H1 (cell line): ENCODE data around the gene SFRP2. TPM values are rescaled to one million over a fixed set of nuclear protein-coding genes. Genes with fewer than 3 reads are reported as not detected.
A peak's percentile ranks its signal among the peaks of the same experiment; 100 is the strongest.

Source experiments
- CTCF ChIA-PET: fragments of 300-600 bp; sonication (Branson Sonifier 250); formaldehyde crosslinking; loops from one replicate; lab custom pipeline; 2021; ENCODE audit not compliant: partially characterized antibody; lab: Charles Lee
- POLR2A ChIA-PET: fragments of 300-600 bp; sonication (Branson Sonifier 250); formaldehyde crosslinking; loops from one replicate; lab custom pipeline; 2021; ENCODE audit warnings: inconsistent platforms; ENCODE audit not compliant: partially characterized antibody; lab: Charles Lee
- DNase-seq, 2 experiments: peaks; one replicate each; pipeline versions ENCODE4 v3.0.0 to v3.0.0-alpha.2; 2010 to 2022; ENCODE audit warnings: low spot score in 2 of 2, low read depth in 1 of 2, mixed read lengths in 1 of 2
- FAIRE-seq: peaks from 2 replicates; lab custom pipeline; 2011; peaks lifted over from hg19 to GRCh38; lab: Jason Lieb, UNC
- H2AFZ ChIP-seq: 2 replicates; pipeline ENCODE4 v1.8.1; 2012; ENCODE audit warnings: low read length, inconsistent platforms
- H2AK5ac ChIP-seq: 2 replicates; pipeline ENCODE4 v1.6.1; 2013; ENCODE audit warnings: low read depth, low read length
- H2BK120ac ChIP-seq: replicated peaks from 2 replicates; pipeline ENCODE3; 2013; ENCODE audit warnings: low read depth, low read length, inconsistent platforms
- H2BK12ac ChIP-seq: 2 replicates; pipeline ENCODE4 v1.6.1; 2013; ENCODE audit warnings: low read depth, low read length
- H2BK15ac ChIP-seq: 2 replicates; pipeline ENCODE4 v1.6.1; 2013; ENCODE audit warnings: low read length
- H2BK20ac ChIP-seq: 2 replicates; pipeline ENCODE4 v1.6.1; 2013; ENCODE audit warnings: low read length
- H2BK5ac ChIP-seq: 2 replicates; pipeline ENCODE4 v1.6.1; 2013; ENCODE audit warnings: low read depth, low read length
- H3K14ac ChIP-seq: 2 replicates; pipeline ENCODE4 v1.6.1; 2013; ENCODE audit warnings: inconsistent platforms; ENCODE audit not compliant: insufficient read length
- H3K18ac ChIP-seq: 2 replicates; pipeline ENCODE4 v1.6.1; 2013; ENCODE audit warnings: low read length; ENCODE audit errors: extremely low read depth
- H3K23ac ChIP-seq: 2 replicates; pipeline ENCODE4 v1.6.1; 2013; ENCODE audit warnings: inconsistent platforms; ENCODE audit not compliant: insufficient read length
- H3K23me2 ChIP-seq: 2 replicates; pipeline ENCODE4 v1.6.1; 2013; ENCODE audit warnings: low read depth, low read length
- H3K27ac ChIP-seq: 2 replicates; pipeline ENCODE4 v1.6.1; 2011; ENCODE audit warnings: low read depth, low read length, inconsistent platforms
- H3K27me3 ChIP-seq, 4 experiments: replicated peaks in 1 of 4; 1 replicate in 1 of 4; 2 replicates in 3 of 4; pipeline versions ENCODE4 v1.6.1 to v1.8.1; 2011 to 2013; ENCODE audit warnings: low read length in 3 of 4, mild to moderate bottlenecking in 3 of 4, inconsistent platforms in 2 of 4, mixed read lengths in 2 of 4, moderate library complexity in 1 of 4; ENCODE audit not compliant: control insufficient read depth in 3 of 4, insufficient read depth in 3 of 4; ENCODE audit errors: extremely low read depth in 1 of 4
- H3K36me3 ChIP-seq, 4 experiments: 2 replicates each; pipeline versions ENCODE4 v1.6.1 to v1.8.1; 2011 to 2013; ENCODE audit warnings: mild to moderate bottlenecking in 4 of 4, low read length in 3 of 4, moderate library complexity in 2 of 4, control low read depth in 1 of 4, inconsistent platforms in 1 of 4; ENCODE audit not compliant: insufficient read depth in 4 of 4, control insufficient read depth in 2 of 4
- H3K4ac ChIP-seq: replicated peaks from 2 replicates; pipeline ENCODE3; 2013; ENCODE audit warnings: low read length, low read depth, mixed read lengths, inconsistent platforms; ENCODE audit not compliant: insufficient read length
- H3K4me1 ChIP-seq, 4 experiments: replicated peaks in 1 of 4; 1 replicate in 1 of 4; 2 replicates in 3 of 4; pipeline versions ENCODE4 v1.6.1 to v1.8.1; 2011 to 2013; ENCODE audit warnings: low read length in 3 of 4, inconsistent platforms in 2 of 4, mixed read lengths in 1 of 4; ENCODE audit not compliant: insufficient read depth in 4 of 4, control insufficient read depth in 3 of 4
- H3K4me2 ChIP-seq, 2 experiments: 2 replicates each; pipeline versions ENCODE4 v1.6.1 to v1.8.1; 2011 to 2013; ENCODE audit warnings: low read depth in 2 of 2, low read length in 2 of 2, control low read depth in 1 of 2, inconsistent platforms in 1 of 2, mild to moderate bottlenecking in 1 of 2; ENCODE audit not compliant: insufficient read depth in 1 of 2
- H3K4me3 ChIP-seq, 4 experiments: fragments of 200-600, 300-600 bp in 1 of 4; sonication (generic), shearing (Covaris generic), sonication (Bioruptor Twin) in 1 of 4; 2 replicates each; pipeline versions ENCODE4 v1.5.1 to v1.8.1; 2011 to 2016; ENCODE audit warnings: low read length in 4 of 4, low read depth in 3 of 4, control low read depth in 2 of 4, inconsistent platforms in 2 of 4, mild to moderate bottlenecking in 2 of 4, mixed read lengths in 1 of 4, moderate library complexity in 1 of 4; ENCODE audit not compliant: insufficient read depth in 2 of 4; ENCODE audit errors: extremely low read depth in 1 of 4
- H3K56ac ChIP-seq: replicated peaks from 2 replicates; pipeline ENCODE3; 2013; ENCODE audit warnings: low read depth, mild to moderate bottlenecking, mixed read lengths, low read length, inconsistent platforms; ENCODE audit not compliant: insufficient read length
- H3K79me1 ChIP-seq: 2 replicates; pipeline ENCODE4 v1.6.1; 2013; ENCODE audit warnings: low read depth, low read length, control low read depth
- H3K79me2 ChIP-seq, 2 experiments: 2 replicates each; pipeline versions ENCODE4 v1.6.1 to v1.8.1; 2012 to 2013; ENCODE audit warnings: low read length in 2 of 2, mild to moderate bottlenecking in 2 of 2, inconsistent platforms in 1 of 2; ENCODE audit not compliant: insufficient read depth in 2 of 2, control insufficient read depth in 1 of 2
- H3K9ac ChIP-seq, 4 experiments: replicated peaks in 1 of 4; 1 replicate in 1 of 4; 2 replicates in 3 of 4; pipeline versions ENCODE4 v1.6.1 to v1.8.1; 2011 to 2013; ENCODE audit warnings: low read depth in 3 of 4, low read length in 3 of 4, control low read depth in 2 of 4, mild to moderate bottlenecking in 2 of 4, moderate library complexity in 2 of 4, inconsistent platforms in 1 of 4; ENCODE audit errors: extremely low read depth in 1 of 4
- H3K9me3 ChIP-seq, 2 experiments: 2 replicates each; pipeline versions ENCODE4 v1.6.1 to v1.8.1; 2012 to 2013; ENCODE audit warnings: mild to moderate bottlenecking in 2 of 2, moderate library complexity in 2 of 2, control low read depth in 1 of 2, inconsistent platforms in 1 of 2, low read depth in 1 of 2, low read length in 1 of 2, mixed read lengths in 1 of 2; ENCODE audit not compliant: insufficient read depth in 2 of 2
- H4K20me1 ChIP-seq, 2 experiments: replicated peaks in 1 of 2; 2 replicates each; pipeline versions ENCODE3 to v1.8.1; 2011 to 2013; ENCODE audit warnings: inconsistent platforms in 2 of 2, low read length in 2 of 2, mild to moderate bottlenecking in 1 of 2; ENCODE audit not compliant: insufficient read depth in 2 of 2, control insufficient read depth in 1 of 2
- H4K5ac ChIP-seq: 2 replicates; pipeline ENCODE4 v1.6.1; 2013; ENCODE audit warnings: low read length, low read depth, mixed read lengths, inconsistent platforms; ENCODE audit not compliant: insufficient read length
- H4K8ac ChIP-seq: 2 replicates; pipeline ENCODE4 v1.8.0; 2013; ENCODE audit warnings: mild to moderate bottlenecking, moderate library complexity, low read length, inconsistent platforms; ENCODE audit not compliant: insufficient read depth; ENCODE audit errors: extremely low read depth
- H4K91ac ChIP-seq: replicated peaks from 2 replicates; pipeline ENCODE3; 2013; ENCODE audit warnings: low read length, mixed read lengths, inconsistent platforms; ENCODE audit not compliant: insufficient read length
- BACH1 ChIP-seq: IDR thresholded peaks from 2 replicates; pipeline ENCODE4 v1.6.1; 2012; ENCODE audit warnings: low read length, improper control_type of control experiment
- CHD2 ChIP-seq: IDR thresholded peaks from 2 replicates; pipeline ENCODE4 v1.6.1; 2012; ENCODE audit warnings: low read length, improper control_type of control experiment
- CTBP2 ChIP-seq: IDR thresholded peaks from 2 replicates; pipeline ENCODE4 v1.7.0; 2011; ENCODE audit warnings: borderline replicate concordance, mild to moderate bottlenecking, moderate library complexity, mixed read lengths, low read length; ENCODE audit not compliant: insufficient read depth, insufficient read length
- HDAC6 ChIP-seq: IDR thresholded peaks from one replicate; pipeline ENCODE4 v1.7.1; 2012; ENCODE audit warnings: low read depth, mild to moderate bottlenecking, inconsistent platforms, low read length, moderate library complexity
- KDM1A ChIP-seq: fragments of 200-600, 300-600 bp; sonication (generic); IDR thresholded peaks from 2 replicates; pipeline ENCODE4 v1.7.1; 2016; ENCODE audit warnings: mild to moderate bottlenecking, low read length, borderline replicate concordance
- MAFK ChIP-seq: IDR thresholded peaks from 2 replicates; pipeline ENCODE4 v1.6.1; 2012; ENCODE audit warnings: low read depth, mild to moderate bottlenecking, improper control_type of control experiment, low read length
- MAX ChIP-seq: IDR thresholded peaks from 2 replicates; pipeline ENCODE4 v1.6.1; 2012; ENCODE audit warnings: inconsistent platforms
- POLR2AphosphoS5 ChIP-seq: IDR thresholded peaks from 2 replicates; pipeline ENCODE4 v1.6.1; 2011; ENCODE audit warnings: low read depth, low read length
- TAF1 ChIP-seq: IDR thresholded peaks from 2 replicates; pipeline ENCODE4 v1.6.1; 2011; ENCODE audit warnings: mild to moderate bottlenecking, low read depth, low read length
- WGBS, 2 experiments: shearing (Covaris generic) in 1 of 2; methylation state at CpG; one replicate each; pipeline versions ENCODE4 v1.1.6 to v1.1.7; 2013 to 2015; ENCODE audit warnings: low lambda C conversion rate in 2 of 2, mixed read lengths in 2 of 2, inconsistent platforms in 1 of 2, low coverage in 1 of 2, missing lambda C conversion rate in 1 of 2; ENCODE audit not compliant: insufficient replicate concordance in 2 of 2, insufficient coverage in 1 of 2, insufficient read length in 1 of 2; ENCODE audit errors: extremely low coverage in 1 of 2, missing lambda C conversion rate in 1 of 2; 5-methylcytosine and 5-hydroxymethylcytosine counted together
- polyA plus RNA-seq, 7 experiments: library from polyadenylated mRNA; depleted of rRNA in 3 of 7; stranded (reverse) in 5 of 7; unstranded in 2 of 7; fragments of >200 nt in 5 of 7; fragments of 200-250 nt in 2 of 7; gene quantifications; 1 replicate in 5 of 7; 2 replicates in 1 of 7; 4 replicates in 1 of 7; pipeline versions ENCODE4 v1.2.1 to v1.2.3, GENCODE V29; 2011 to 2013; ENCODE audit warnings: missing spikeins in 2 of 7, mixed read lengths in 2 of 7
- total RNA-seq: library from RNA; stranded (reverse); fragmentation: NEBNext Ultra II Directional; extraction: Animal tissue kit (Norgen Biotek cat#: 25700); gene quantifications from 2 replicates; pipeline ENCODE4 v1.2.1, GENCODE V29; 2021

SFRP2 gene
- total and polyA plus RNA-seq, 2 of the 8 experiments (the other 6 are each of a cell fraction or from before 2014, with no cell fraction given) = 108 to 342 TPM

- no peak overlapping the region for H3K23ac ChIP-seq
- no peak overlapping the region for H2BK20ac ChIP-seq
- DNase-seq (no peak), FAIRE-seq (no peak)
- H3K79me2 ChIP-seq = no peaks in the 10 kb centered on the region
- no peak overlapping the region for H2AFZ ChIP-seq
- peaks cover 0 to 4% (median 0%) of the 10 kb centered on the region in 4 experiments; a peak in 2 of 8 replicates for H3K36me3 ChIP-seq
- no peak overlapping the region for H2AK5ac ChIP-seq
- no peak overlapping the region for H3K56ac ChIP-seq
- H4K20me1 ChIP-seq = no peaks in the 10 kb centered on the region
- H3K27me3 ChIP-seq = no peaks in the 10 kb centered on the region
- 62% methylated on average over 3 of the region's 3 CpGs; no CpG with 5 or more reads in 1 of the 2 experiments for WGBS, 2 experiments
- H3K14ac ChIP-seq = no peak overlapping the region
- H3K4ac ChIP-seq = no peak overlapping the region
- no peak overlapping the region for H2BK5ac ChIP-seq
- H4K91ac ChIP-seq = no peak overlapping the region
- TF ChIP-seq BACH1 (peak; percentile 56; the same call in 1 of the 2 replicates), HDAC6 (no peak), KDM1A (no peak), MAFK (peak; percentile 97), TAF1 (no peak), CTBP2 (no peak), POLR2AphosphoS5 (no peak), CHD2 (no peak), MAX (no peak)
- H3K4me3 ChIP-seq = no peak overlapping the region
- ChIA-PET POLR2A (interaction anchor here (1.3 kb wide), 1 partner anchor 24 kb away, joined by 3 read pairs; no protein-coding TSS in a partner anchor), CTCF (interaction anchor here (0.7 to 2.6 kb wide), 2 partner anchors 9 to 11 kb away, joined by 3 to 13 read pairs; no protein-coding TSS in a partner anchor)
- no peak overlapping the region for H2BK12ac ChIP-seq
- H3K4me2 ChIP-seq = no peak overlapping the region
- H2BK15ac ChIP-seq = no peak overlapping the region
- H2BK120ac ChIP-seq = no peak overlapping the region
- peaks cover 0 to 10% of the 10 kb centered on the region in 2 experiments; a peak in 2 of 4 replicates for H3K9me3 ChIP-seq
- no peak overlapping the region for H3K18ac ChIP-seq
- no peaks in the 10 kb centered on the region for H3K79me1 ChIP-seq
- no peak overlapping the region for H4K5ac ChIP-seq
- no peaks in the 10 kb centered on the region for H3K23me2 ChIP-seq
- H4K8ac ChIP-seq = no peak overlapping the region
- no peak overlapping the region for H3K27ac ChIP-seq
- H3K9ac ChIP-seq = no peak overlapping the region
- H3K4me1 ChIP-seq = no peaks in the 10 kb centered on the region
Observed at GRCh38 chr4:153804722-153805121, 15.8 kb upstream of the SFRP2 start.
